Endothelial cell of hepatic sinusoid (primary cell): Measurements from ENCODE around the gene UBFD1.
"Not testable (repeated sequence)": the region's sequence is repeated elsewhere in the genome, so short reads cannot be mapped to it uniquely, and the experiment has no call there.

ENCODE experiments used
- in situ Hi-C: cut with HindIII; loops from 2 replicates; pipeline ENCODE4 v1.10.0; 2017; ENCODE audit warnings: low sequenced_read_pairs

Gene UBFD1

GRCh38 chr16:23564575-23565363 is 7.2 kb downstream of the UBFD1 start:
- in situ Hi-C loops = no loop called here

GRCh38 chr16:23566724-23567123 is 9.2 kb downstream of the UBFD1 start:
- in situ Hi-C loops = no loop called here

GRCh38 chr16:23567602-23568001 is 10.1 kb downstream of the UBFD1 start:
- in situ Hi-C loops = no loop called here

- in situ Hi-C loops = no loop called here
Observed at GRCh38 chr16:23570992-23571632, 13.6 kb downstream of the UBFD1 start.

- in situ Hi-C loops = no loop called here
Observed at GRCh38 chr16:23571895-23572294, 14.4 kb downstream of the UBFD1 start.

GRCh38 chr16:23572394-23572793 is 14.9 kb downstream of the UBFD1 start:
- in situ Hi-C loops = no loop called here

GRCh38 chr16:23573817-23574216 is 16.3 kb downstream of the UBFD1 start:
- in situ Hi-C loops = no loop called here

- in situ Hi-C loops = no loop called here
Observed at GRCh38 chr16:23575834-23576233, 18.3 kb downstream of the UBFD1 start.

GRCh38 chr16:23577493-23577892 is 20.0 kb downstream of the UBFD1 start:
- in situ Hi-C loops = no loop called here

GRCh38 chr16:23578101-23578830 is 20.7 kb downstream of the UBFD1 start:
- in situ Hi-C loops = no loop called here

- in situ Hi-C loops = no loop called here
Observed at GRCh38 chr16:23579371-23579770, 21.8 kb downstream of the UBFD1 start.

GRCh38 chr16:23580391-23580790 is 22.9 kb downstream of the UBFD1 start:
- in situ Hi-C loops = no loop called here

GRCh38 chr16:23581764-23582163 is 24.2 kb downstream of the UBFD1 start:
- in situ Hi-C loops = no loop called here

- in situ Hi-C loops = not testable (repeated sequence)
Observed at GRCh38 chr16:23583271-23583670, 25.7 kb downstream of the UBFD1 start.

GRCh38 chr16:23584186-23585076 is 26.9 kb downstream of the UBFD1 start:
- in situ Hi-C loops = no loop called here

GRCh38 chr16:23587726-23588125 is 30.2 kb downstream of the UBFD1 start:
- in situ Hi-C loops = no loop called here

- in situ Hi-C loops = no loop called here
Observed at GRCh38 chr16:23590181-23590580, 32.7 kb downstream of the UBFD1 start.

- in situ Hi-C loops = no loop called here
Observed at GRCh38 chr16:23594186-23594585, 36.7 kb downstream of the UBFD1 start.

GRCh38 chr16:23595246-23595950 is 37.9 kb downstream of the UBFD1 start:
- in situ Hi-C loops = no loop called here
